HG02943 (cell line): ENCODE measurements around the gene ARL5A.

Source experiments
- ATAC-seq: cut with Tn5 transposase; IDR thresholded peaks from one replicate; pipeline ENCODE4 v1.9.1; 2021; ENCODE audit warnings: mild to moderate bottlenecking, low read depth, moderate library complexity; ENCODE audit not compliant: unreplicated experiment

The ARL5A gene

GRCh38 chr2:151841047-151841424 lies 12.8 kb upstream of the ARL5A start:
- ATAC-seq: no peak

GRCh38 chr2:151840216-151841046 lies 12.2 kb upstream of the ARL5A start:
- ATAC-seq: peak; percentile 97

DNA sequence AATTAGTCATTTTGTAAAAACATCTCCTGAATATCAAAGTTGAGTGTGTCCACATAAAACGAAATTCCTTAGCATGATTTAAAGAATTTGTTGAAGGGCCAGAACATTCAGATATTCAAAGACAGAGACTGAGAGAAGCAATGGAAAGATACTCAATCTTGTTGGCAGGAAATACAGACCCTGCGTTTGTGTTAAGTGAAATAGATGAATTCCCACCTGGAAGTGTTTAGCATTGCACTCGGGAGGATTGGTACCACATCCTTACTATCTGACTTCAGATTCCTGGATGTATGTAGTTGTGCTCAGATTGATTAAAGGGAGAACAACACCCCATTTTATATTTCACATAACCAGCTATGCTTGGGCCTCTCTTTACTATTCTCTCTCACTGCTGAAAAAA lies 9.7 kb upstream of the ARL5A start:
- no peak for ATAC-seq

DNA sequence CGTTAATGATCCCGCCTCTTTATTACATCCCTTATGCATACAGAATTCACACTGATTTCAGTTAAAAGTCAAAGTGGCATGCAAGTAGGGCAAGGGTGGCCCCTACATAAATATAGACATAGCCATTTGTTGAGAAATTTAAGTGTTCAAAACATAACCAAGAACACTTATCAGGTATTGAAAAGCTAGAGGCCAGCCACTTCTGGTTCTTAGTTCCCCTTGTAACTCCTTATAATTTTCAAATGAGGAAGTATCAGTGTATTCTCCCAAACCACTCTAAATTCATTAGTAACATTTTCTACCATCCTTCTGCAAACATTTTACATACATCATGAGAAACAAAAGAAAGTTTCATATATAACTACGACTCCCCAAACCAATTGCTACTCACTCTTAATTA lies 5.8 kb upstream of the ARL5A start:
- ATAC-seq: no peak

DNA sequence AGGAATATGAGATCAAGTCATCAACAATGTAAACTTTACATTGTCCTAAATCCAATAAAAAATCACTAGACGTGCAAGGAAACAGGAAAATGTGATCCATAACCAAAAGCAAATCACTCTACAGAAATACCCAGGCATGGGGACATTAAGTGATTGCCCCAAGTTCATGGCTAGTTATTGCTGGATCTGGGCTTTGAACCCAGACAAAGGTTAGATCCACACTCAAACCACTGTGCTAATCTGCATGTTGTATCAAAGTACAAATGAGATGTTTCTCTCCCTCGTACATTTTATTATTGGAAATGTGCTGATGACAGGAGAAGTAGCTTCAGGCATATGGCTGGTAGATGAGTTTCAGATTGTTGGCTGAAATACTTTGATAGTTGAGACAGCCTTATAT lies 2.7 kb upstream of the ARL5A start:
- no peak for ATAC-seq

DNA sequence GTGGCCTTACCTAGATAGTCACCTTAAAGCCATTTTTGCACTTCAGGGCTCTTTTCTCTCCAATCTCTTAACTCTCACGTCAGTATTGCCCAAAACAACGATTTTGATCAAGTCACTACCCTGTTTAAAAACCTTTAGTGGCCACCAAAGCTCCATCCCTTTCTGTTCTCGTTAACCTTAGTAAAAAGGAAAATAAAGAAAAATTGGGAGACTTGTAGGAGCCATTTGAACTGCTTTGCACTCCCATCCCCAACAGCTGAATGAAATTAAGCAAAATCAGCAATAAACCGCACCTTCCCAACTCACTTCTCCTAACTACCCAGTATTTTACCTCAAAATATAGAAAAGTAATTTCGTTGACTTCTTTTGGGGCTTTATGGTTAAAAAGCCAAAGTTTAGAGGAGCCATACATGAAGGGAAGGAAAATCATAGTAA lies 686 bp upstream of the ARL5A start:
- ATAC-seq: no peak

- peak; percentile 37 for ATAC-seq
Measured at GRCh38 chr2:151827564-151828142, 568 bp downstream of the ARL5A start.

GRCh38 chr2:151826737-151827157 lies 1.5 kb downstream of the ARL5A start:
- no peak for ATAC-seq

DNA sequence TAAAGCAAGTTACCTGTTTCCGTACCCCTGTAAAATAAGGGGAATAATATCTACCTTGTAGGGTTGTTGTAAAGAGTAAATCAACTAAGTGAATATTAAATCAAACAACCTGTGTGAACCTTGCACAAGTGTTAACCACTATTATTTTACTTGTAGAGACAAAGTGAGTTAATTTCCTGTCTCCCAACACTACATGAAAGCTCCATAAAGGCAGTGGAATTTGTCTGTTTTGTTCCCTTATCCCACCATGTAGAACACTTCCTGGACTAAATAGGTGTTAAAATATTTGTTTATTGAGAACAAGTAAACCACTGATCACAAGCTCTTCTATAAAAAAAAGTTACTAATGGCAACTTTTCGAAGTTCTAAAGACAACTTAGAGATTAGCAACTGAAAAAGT lies 3.3 kb downstream of the ARL5A start:
- no peak for ATAC-seq

DNA sequence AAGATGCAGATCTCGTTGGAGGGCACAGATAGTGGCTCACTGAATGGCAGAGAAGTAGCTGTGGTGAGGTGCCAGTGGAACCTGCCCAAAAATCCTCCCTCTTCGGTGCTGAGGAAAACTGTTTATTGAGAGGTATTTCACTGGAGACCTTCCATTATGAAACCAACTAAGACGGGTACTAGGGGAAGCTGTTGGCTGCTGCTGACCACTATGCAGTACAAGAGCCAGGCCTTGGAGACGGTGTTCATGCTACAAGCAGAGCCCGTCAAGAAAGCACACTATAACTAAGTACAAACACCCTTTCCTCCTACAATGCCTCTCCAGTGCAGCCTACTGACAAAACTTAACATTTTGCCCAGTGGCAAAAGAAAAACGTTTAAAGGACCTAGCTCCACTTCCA lies 4.6 kb downstream of the ARL5A start:
- no peak for ATAC-seq

DNA sequence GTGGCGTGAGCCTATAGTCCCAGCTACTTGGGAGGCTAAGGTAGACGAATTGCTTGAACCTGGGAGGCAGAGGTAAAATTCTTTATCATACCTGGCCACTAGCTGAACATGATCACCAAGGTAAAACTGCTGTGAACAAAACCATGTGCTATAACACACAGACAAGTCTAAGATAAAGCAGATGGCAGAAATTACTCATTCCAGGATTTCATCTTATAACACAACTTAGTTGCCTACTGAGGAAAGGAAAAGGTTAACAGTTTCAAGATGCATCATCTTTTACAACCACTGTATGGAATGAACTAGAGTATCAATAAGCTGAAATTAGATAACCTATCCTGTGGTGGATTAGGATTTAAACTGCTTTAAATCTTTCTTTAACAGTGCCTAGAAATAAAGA lies 8.3 kb downstream of the ARL5A start:
- no peak for ATAC-seq

DNA sequence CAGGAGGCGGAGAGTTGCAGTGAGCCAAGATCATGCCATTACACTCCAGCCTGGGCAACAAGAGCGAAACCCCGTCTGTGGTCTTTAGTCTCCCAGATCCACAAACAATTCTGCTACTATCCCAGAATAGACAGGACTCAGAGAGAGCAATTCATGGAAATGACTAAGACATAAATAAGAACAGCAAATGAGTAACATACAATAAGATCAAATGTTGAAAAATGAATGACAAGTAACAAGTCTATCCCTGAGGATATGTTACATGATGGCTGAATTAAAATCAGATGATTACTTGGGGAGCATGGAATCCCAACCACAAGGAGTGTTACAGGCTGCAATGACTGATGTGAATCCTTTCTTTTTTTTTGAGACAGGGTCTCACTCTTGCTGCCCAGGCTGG lies 10.3 kb downstream of the ARL5A start:
- ATAC-seq: no peak

DNA sequence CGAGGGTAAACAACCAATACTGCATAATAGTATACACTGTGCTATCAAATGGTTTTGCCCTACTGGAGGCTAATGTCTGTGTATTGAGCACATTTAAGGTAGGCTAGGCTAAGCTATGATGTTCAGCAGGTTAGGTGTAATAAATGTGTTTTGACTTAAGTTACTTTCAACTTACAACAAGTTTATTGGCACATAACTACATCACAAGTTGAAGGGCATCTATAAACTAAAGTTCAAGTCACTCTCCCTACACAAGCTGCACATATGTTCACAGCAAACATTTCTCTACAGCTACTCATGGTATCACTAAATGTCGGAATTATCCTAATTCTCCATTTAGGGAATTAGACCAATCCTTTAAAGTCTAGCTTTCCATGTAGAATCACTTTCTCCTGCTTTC lies 11.4 kb downstream of the ARL5A start:
- no peak for ATAC-seq

DNA sequence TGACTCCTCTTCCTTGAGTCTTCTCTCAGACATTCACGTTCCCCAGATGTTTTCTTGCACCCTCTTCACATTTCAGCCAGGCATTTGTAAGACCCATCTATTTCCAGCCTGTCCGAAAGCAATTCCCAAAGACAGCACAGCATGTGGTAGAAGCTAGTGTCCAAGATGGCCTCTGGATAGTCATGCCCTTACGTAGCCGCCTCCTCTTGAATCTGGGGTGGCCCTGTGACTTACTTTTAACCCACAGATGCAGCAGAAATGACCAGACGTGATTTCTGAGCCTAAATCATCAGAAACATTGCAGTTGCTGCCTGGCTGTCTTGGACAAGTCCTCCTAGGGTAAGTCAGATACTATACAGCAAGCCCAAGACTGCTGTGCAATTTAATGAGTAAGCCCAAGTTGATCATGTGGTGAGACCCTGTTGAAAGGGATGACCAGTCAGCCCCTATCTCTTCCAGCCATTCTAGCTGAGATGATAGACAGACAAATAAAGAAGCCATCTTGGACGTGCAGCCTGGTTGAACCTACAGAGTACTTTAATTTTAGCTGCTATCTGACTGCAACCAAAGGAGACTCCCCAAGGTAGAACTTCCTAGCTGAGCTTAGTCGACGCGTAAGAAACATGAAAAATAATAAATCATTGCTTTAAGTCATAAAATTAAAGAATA lies 12.3 kb downstream of the ARL5A start:
- no peak for ATAC-seq

DNA sequence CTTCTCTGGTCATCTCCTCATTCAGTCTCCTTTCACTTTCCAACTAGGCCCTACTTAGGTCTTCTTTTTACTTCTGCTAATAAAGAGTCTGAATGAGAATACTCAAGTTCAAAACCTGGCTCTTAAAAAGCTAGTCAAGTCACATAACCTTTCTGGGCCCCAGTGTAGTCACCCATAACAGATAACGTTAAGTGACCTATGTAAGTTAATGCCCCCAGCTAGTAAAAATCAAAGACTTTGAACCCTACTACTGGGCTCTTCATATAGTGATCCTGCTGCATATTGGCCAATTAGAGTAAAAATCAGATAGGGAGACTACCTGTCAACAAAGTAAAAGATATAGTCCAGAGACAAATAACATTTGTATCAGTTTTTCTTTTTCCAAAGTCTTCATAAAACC lies 17.7 kb downstream of the ARL5A start:
- no peak for ATAC-seq

DNA sequence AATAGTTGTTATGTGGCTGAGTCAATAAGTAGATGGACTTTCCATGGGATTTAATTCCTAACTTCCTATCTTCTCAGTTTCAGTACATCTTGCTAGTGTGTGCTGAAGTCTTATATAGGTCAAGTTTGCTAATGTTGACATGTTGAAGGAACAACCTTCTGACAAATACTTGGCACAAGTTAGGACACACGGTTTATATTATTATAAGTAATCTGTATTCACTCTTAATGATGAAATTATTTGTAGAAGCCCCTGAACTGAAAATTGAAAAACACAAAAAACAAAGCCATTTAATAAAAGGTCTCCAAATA lies 19.2 kb downstream of the ARL5A start:
- no peak for ATAC-seq

- no peak for ATAC-seq
Measured at GRCh38 chr2:151808258-151809072, 19.8 kb downstream of the ARL5A start.

DNA sequence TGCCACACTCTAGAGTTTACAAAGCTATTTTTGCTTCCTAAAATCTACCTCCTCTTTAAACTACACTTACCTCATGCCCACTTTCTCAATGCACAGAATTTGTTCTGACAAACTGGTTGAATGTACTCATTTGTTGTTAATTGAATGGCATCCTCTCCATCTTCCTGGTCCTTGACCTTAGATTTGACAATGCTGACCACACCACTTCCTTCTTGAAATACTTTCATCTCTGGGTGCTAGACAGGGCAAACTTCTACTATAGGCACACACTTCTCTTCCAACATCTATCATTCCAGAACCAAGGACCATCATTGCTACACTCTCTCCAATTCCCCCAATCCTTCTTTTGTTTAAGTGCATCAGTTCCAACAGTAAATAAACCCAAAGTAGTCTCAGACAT lies 22.3 kb downstream of the ARL5A start:
- ATAC-seq: no peak

DNA sequence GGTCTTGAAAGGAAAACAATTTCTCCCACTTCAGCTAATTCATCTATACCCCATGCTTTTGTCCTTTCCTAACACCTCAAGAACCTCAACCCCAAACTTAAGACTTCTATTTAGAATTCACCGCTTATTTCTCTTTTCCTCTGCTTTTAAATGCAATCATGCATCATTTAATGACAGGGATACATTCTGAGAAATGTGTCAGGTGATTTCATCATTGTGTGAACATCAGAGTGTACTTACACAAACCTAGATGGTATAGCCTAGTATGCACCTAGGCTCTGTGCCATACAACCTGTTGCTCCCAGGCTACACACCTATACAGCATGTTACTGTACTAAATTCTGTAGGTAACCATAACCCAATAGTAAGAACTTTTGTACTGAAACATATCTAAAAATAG lies 22.9 kb downstream of the ARL5A start:
- no peak for ATAC-seq

DNA sequence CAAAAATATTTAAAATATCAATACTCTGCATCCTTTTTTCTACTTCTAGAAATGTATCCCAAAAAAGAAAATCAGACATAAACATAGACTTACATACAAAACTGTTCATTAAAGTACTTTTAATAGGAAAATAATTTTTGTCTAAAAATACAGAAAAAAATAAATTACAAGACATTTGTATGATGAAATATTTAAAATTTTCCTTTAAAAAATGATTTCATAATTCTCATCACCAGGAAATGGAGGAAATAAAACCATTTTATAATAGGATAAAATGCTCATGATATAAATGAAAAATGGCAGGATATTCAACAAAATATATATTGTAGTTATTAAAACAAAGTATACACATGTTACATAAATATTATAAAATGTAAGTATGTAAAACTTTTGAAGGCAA lies 24.4 kb downstream of the ARL5A start:
- ATAC-seq: no peak

DNA sequence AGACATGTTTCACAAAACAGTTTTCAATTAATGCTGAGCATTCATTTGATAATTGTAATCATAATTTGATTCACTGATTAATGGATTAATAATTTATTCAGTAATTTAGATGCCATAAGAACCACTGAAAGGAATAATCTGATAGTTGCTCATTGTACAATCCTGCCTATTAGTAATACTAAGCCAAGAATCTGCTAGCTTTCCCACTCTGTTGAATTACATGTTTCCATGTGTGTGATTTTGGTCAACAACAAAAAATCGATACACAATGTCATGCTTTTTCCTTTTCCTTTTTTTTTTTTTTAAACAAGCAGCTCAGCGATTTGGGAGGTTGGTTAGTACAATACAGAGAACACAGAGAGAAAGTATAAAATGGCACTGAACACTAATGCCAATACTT lies 25.9 kb downstream of the ARL5A start:
- no peak for ATAC-seq
